HG02938 (cell line): Measurements from ENCODE around the gene POU4F3.

Experiments used
- ATAC-seq: cut with Tn5 transposase; IDR thresholded peaks from one replicate; pipeline ENCODE4 v1.9.1; 2021; ENCODE audit warnings: mild to moderate bottlenecking, moderate library complexity; ENCODE audit not compliant: unreplicated experiment

The POU4F3 gene

DNA sequence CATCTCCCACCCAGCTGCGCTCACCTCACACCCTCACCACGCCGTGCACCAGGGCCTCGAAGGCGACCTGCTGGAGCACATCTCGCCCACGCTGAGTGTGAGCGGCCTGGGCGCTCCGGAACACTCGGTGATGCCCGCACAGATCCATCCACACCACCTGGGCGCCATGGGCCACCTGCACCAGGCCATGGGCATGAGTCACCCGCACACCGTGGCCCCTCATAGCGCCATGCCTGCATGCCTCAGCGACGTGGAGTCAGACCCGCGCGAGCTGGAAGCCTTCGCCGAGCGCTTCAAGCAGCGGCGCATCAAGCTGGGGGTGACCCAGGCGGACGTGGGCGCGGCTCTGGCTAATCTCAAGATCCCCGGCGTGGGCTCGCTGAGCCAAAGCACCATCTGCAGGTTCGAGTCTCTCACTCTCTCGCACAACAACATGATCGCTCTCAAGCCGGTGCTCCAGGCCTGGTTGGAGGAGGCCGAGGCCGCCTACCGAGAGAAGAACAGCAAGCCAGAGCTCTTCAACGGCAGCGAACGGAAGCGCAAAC lies 1.1 kb downstream of the POU4F3 start:
- no peak for ATAC-seq

DNA sequence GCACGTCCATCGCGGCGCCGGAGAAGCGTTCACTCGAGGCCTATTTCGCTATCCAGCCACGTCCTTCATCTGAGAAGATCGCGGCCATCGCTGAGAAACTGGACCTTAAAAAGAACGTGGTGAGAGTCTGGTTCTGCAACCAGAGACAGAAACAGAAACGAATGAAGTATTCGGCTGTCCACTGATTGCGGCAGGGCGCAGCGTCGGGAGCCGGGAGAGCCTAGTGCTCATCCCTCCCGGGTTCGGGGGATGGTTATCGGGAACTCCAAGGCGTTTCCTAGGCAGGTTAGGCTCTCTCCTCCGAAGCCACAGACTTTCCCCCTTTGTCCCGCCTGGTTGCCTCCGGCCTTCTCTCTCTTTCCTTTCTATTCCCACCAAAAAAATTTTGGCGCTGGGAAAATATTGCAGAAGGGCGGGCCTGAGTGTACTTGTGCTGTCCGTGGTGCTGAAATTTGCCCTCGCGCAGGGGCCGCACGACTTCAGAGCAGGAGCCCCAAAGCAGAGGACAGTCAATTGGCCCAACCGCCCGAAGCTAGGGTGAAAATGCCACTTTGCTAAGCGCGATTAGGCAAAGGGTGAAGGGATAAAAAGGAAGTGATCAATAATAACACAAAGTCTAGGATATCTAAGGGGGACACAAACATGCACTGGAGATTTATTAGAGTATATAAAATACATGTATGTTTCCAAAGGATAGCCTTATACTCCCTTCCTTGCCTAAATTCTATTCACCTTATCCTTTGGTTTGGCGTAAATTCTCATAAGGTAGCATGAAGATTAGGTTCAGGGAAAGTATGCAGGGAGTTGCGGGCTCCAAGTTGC lies 1.8 kb downstream of the POU4F3 start:
- no peak for ATAC-seq

DNA sequence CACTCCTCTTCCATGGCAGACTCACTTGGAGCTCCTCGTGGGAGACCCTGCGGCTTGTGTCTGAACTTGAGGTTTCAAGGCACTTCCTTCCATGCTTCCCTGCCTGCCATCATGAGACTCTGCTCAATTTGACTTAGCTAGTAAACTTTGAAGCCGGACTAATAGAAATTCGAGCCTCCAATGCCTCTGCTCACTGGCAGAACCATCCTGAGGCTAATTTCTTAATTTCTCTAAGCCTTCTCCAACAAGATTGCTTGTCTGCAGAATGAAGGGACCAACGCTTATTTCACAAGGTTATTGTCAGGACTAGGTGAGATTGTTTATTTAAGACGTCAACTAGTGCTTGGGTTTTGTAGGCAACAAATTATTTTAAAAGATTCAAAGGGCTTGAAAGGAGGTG lies 3.2 kb downstream of the POU4F3 start:
- ATAC-seq: no peak

DNA sequence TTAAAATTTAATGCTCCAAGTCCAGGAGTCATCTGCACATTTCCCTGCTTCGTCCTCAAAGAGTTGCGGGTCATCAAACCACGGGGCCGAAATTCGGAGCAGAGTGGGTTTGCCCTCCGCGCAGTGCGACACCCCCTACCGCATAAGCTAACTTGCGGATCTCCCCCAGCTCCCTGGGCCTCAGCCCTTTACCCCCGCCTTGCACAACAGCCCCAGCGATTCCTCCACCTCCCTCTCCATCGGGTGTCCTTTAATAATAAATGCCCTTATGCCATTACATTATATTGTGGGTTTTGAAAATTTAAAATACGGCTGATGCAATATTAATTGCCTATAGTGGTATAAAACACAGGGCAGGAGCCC lies 3.9 kb downstream of the POU4F3 start:
- ATAC-seq: no peak

DNA sequence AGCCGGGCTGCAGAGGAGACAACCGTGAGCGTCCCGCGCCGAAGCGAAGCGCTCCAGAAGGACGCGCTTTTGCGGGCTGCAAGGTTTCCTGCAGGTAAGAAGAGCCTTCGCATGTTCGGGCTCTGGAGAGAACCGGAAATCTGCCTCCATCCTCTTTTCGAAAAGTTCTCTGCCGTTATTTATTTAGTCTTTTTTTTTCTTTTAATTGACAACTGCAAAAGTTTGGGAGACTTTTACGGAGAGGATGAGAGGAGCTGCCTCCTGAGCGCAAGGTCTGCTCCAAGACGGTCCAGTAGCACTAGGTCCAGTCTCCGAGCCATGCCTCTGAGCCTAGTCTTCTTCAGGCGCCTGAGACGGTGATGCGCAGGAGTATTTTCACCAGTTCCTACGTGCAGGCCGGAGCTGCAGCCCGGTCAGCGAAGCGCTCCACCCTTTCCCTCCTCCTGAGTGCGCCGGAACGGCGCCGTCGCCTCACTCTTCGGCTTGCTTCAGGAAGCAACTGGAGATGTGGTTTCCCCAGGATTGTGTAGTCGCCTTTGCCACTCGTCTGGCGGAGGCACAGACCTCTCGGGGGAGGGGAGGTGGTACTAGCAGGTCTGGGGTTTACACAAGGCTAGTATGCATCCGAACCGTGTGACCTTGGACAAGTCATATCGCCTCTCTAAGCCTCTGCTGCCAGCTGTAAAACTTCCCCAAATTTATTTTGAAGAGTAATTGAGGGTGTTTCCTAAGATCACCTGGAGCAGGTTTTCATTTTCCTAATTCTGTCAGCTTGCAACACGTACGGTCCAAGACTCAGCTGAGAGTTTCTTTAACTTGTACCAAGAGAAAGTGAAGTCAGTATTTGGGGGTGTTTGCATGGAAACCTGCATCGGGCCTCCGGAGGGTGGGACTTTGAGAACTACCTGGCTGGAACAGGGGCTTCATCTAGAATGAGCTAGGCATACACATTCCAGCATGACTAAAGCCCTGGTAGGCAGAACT lies 4.5 kb downstream of the POU4F3 start:
- no peak for ATAC-seq

DNA sequence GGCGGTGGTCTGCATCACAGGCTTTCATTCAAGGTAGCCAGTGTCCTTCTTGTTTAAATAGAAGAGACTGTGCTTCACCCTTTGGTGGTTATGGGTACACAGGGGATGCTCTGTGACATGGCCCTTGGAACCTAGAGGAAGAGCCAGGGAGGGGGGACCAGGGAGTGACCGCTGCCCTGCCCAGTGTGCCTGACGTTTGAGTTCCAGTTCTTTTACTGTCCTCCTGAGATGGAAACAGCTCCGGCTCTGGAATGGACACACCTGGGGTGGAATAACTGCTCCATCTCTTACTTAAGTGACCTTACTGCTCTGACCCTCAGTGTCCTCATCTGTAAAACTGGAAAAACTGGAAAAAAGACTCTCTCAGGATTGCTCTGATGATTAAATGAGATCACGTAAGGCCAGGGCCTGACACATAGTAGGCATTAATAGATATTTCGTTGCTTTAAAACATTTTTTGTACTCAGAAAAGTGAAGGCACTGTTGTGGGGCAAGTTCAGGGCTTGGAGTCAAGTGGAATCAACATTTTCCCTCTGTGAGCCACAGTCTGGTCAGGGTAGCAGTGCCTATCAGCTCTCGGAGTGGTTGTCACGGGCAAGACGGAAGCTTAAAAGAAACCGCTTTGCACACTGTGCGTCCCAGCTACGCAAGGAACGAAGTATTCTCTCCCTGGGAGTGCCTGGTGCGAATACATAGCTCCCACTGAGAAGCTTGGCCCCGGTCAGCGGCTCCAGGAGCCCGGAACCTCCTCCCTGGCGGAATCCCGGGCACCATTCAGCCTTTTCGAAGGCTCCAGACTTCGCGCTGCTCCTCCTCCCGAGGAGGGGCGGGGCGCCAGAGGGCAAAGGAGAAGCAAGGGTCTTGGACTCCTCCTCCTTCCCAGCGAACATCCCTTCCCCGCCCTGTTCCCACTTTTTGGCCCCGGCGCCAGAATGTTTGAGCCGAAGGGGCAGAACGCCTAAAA lies 5.8 kb downstream of the POU4F3 start:
- no peak for ATAC-seq

DNA sequence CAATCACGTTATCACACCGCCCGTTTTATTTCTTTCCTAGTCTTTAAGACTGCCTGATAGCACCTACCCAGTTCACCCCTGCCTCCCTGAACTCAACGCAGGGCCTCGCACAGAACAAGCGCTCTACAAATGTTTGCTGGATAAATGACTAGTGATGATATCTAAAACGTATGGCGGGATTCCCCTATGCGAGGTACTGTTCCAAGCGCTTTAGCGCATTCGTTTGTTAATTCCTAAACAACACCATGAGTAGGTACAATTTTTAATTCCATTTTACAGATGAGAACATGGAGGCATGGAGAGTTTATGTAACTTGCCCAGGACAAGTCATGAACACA lies 6.6 kb downstream of the POU4F3 start:
- ATAC-seq: no peak

DNA sequence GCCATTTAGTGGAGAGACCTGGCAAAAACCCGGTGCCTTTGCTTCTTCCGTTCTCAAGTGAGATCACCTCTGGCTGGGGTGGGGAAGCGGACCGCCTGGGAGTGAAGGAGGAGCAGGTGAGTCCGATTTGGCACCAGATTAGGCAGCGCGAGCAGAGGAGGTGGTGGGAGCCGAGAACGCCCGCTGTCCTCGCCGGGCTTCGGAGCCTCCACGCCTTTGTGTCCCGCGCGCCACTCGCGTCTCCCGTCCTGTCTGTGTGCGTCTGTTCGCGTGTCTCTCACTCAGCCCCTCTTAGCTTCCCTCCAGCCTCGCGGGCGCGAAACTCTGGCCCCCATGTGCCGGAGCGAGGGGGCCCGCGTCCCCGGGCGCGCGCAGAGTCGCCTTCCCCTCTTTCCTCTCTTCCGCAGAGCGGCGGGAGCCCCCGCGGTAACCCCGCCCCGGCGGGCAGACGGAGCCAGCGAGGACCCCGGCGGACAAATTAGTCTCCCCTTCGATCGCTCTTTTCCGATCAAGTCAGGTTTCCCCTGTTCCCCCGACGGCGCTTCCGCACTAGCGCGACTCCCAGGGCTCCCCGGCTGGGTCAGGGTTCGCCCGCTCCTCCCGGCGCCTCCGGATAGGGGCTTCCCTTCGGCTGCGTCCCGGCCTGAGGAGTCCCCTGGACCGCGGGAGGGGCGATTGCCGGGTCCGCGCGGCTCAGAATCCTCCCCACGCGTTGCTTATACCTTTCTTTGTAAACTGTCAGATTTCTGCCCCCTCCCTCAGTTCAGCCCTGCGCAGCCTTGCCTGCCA lies 7.1 kb downstream of the POU4F3 start:
- ATAC-seq: no peak

DNA sequence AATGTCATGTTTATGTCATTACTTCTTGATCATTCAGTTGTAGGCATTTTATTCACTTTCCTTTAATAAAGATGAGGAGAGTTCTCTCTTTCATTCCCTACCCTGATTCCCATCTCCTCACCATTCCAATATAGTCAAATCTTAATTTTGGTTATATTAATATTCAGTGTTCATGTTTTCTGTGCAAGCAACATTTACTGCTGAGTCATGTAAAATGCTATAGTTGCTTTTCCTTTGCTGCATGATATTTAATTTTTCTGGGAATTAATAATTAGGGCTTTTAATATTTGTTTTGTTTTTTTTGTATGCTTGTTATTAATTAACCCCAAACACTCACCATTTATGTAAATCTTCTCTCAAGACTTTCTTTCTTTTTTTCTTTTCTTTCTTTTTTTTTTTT lies 18.5 kb downstream of the POU4F3 start:
- ATAC-seq: no peak

DNA sequence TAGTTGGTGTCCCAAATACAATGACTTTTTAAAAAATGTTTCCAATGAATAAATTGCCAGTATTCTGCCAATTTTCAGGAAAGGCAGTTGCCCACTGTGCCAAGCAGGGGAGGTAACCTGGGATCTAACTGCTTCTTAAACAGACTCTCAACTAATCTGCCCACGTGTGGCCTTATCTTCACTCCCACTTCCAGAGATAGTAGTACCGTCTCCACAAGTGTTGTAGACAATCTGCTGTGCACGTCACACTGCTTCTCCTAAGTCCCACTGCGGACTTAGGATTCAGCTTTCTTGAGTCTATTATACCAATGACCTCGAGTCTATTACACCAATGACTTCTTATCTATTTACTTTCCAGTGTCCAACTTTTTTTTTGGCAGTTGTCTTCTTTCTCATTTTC lies 21.2 kb downstream of the POU4F3 start:
- ATAC-seq: no peak

DNA sequence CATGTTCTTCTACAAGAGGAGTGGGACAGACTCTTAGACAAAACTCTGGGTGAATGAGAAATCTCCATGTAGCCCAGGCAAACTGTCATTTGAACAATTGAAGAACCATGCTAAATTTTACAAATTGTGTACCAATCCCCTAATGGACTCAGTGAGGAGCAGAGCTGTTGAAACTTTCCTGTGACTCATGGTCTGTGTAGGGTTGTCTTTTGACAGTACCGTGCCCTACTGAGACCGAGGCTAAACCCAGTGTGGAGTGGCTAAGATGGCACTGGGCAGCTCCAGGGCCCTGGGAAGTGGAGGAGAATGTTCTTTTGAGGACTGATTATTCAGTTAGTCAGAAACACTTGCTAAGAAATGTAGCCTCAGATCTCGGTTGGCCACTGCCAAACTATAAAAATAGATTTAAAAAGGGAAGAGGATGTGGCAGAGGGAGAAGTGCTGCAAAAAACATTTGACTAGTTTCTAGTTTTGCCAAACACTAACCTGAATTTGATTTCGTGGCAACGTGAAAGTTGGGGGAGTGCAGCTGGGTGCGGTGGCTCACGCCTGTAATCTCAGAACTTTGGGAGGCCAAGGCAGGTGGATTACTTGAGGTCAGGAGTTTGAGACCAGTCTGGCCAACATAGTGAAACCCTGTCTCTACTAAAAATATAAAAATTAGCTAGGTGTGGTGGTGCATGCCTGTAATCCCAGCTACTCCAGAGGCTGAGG lies 24.7 kb downstream of the POU4F3 start:
- ATAC-seq: no peak

DNA sequence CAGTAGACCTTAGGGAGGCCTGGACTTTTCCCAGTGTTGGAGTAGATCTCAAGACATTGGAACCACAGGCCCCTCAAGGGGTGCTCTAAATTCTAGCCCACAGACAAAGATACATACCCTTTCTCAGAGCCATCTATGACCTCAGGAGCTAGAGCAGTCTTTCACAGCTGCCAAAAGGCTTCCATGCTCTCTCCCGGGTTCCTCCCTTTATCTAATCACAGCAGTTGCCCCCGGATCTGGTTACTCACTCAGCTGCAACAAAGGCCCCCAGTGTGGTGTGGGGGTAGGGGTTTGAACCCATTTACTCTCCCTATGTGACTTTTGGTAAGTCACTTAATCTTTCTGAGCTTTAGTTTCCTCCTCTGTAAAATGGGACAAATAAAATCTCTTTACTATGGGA lies 27.0 kb downstream of the POU4F3 start:
- ATAC-seq: no peak

DNA sequence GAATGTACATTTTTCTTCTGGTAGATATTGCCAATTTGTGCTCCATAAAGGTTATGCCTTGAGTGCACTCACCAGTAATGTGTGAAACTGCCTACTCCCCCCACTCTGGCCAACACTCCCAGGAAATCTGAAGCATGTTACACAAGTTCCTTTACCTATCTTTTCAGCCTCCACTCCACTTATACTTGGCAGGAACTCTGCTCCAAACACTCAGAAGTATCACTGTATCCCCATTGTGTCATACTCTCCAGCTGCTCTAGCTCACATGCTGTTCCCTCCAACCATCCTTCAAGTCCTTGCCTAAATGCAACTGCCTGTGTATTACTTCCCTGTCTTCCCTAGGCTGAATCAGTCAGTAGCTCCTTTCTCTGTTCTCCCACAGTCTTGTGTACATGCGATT lies 28.3 kb downstream of the POU4F3 start:
- ATAC-seq: no peak

DNA sequence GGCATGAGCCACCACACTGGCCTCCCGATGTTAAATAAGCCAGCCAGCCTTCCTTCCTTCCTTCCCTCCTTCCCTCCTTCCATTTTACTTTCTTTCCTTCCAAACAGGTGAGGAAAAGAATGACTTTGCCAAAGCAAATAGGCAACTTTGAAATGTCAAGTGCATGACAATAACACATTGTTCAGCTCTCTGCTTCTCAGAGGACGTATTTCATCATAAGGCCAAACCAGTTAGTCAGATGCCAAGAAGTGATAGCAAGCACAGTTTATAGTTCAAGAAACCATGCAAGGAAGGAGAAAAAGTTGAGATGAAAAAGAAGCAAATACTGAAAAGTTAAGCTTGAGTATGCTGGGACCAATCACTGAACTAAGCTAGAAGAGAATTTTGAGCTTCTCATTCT lies 29.5 kb downstream of the POU4F3 start:
- no peak for ATAC-seq

DNA sequence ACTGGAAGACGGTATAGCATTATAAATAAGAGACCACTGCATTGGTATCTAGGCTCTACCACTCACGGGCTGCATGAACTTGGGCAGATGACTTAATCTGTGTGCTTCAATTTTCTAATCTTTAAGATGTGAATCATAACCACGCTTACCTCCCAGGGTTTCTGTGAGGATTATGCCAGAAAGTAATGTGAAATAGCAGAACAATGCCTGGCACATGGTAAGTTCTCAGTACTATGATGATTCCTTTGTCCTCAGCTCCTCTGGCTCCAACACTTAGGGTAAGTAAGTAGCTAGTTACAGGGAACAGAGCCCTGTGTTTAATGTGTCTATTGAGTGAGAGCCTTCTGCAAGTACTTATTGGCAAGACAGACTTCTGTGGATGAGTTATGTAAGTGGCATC lies 31.1 kb downstream of the POU4F3 start:
- no peak for ATAC-seq

DNA sequence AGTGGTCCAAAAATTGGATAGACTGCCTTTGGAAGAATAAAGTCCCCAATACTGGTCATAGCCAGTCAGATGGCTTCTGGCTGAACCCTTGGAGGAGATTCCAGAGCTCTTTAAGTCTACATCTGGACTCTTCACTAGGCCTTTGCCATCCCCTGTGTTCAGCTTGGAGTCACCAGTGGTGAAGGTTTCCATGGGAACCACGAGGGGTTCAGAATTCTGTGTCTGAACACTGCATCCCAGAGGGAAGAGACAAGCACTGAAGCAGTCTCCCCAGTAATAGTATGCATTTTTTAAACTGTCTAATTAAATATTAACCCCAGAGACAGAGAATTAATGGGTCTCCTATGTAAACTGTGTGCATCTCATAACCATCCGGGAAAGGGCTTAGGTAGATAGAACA lies 38.2 kb downstream of the POU4F3 start:
- ATAC-seq: no peak

DNA sequence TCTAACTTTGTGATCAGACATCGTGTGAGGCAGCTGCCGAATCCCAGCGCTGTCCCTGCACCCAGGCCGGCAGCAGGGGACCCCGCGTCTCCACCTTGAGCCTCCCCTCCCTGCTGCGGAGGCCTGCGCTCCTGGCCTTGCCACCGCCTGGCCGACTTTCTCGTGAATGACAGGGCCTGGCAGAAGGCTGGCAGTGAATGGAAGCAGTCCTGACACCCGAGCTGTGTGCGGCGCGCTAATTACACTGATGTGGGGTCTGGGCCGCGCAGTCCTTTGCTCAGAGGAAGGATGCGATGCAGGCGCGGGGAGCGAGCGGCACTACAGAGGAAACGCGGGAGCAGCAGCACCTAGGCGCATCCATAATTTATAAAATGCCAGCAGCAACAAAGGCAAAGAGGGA lies 40.3 kb downstream of the POU4F3 start:
- no peak for ATAC-seq

DNA sequence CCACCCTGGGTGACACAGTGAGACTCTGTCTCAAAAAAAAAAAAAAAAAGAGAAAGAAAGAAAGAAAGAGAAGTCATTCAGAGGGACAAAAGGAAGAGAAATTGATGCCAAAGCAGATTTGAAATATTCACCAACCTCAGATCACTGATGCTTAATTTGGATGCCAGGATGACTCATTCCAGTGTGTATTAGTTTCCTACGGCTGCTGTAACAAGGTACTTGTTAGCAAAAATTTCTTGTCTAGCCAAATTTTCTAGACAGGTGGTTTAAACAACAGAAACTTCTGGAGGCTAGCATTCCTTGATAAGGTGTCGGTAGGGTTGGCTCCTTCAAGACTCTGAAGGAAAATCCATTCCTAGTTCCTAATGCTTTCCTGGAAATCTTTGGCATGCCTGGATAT lies 42.1 kb downstream of the POU4F3 start:
- no peak for ATAC-seq

DNA sequence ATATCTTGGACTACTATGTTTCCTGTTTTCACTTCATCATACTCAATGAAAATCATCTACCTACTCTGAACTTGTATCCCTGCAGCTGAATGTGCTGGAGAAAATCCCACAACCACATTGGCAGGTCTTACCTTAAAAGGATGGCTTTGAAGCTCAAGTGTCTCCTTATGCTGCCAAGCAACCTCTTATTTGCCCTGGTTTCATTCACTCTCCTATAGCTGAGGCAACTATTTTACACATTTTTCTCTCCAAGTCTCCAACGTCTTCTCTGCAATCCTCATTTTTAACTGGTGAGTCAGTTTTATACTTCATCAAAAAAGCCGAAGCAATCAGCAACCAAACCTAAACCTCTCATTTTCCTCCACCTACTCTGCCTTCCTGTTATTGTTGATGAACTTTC lies 49.7 kb downstream of the POU4F3 start:
- no peak for ATAC-seq
